A549 (cell line): ENCODE results near the gene UBTD2. TPM values are rescaled to one million over a fixed set of nuclear protein-coding genes. Genes with fewer than 3 reads are reported as not detected.
"Not testable (repeated sequence)": the region's sequence is repeated elsewhere in the genome, so short reads cannot be mapped to it uniquely, and the experiment has no call there.

Experiments
- ATAC-seq, 2 experiments: fragments of 200-7000 bp in 1 of 2; fragments of >200 bp in 1 of 2; cut with Nextera tagmentation in 1 of 2; cut with Tn5 transposase in 1 of 2; 3 replicates each; pipeline versions ENCODE4 v1.8.0 to v1.9.1; 2018 to 2020; ENCODE audit warnings: mild to moderate bottlenecking in 1 of 2, moderate library complexity in 1 of 2
- CTCF ChIA-PET: fragments of 300-600 bp; sonication (Branson Sonifier 250); formaldehyde crosslinking; extraction: SDS; loops from one replicate; lab custom pipeline; 2021; ENCODE audit warnings: antibody characterized with exemption, inconsistent platforms; lab: Yijun Ruan, JAX
- POLR2A ChIA-PET: fragments of 350-600 bp; formaldehyde crosslinking; extraction: SDS; loops from one replicate; lab custom pipeline; 2021; ENCODE audit warnings: antibody characterized with exemption, inconsistent platforms; lab: Yijun Ruan, JAX
- DNase-seq, 2 experiments: peaks; one replicate each; pipeline versions ENCODE4 v3.0.0 to v3.0.0-alpha.2; 2011 to 2016; ENCODE audit warnings: low read depth in 1 of 2, low spot score in 1 of 2
- FAIRE-seq: peaks from 2 replicates; lab custom pipeline; 2011; peaks lifted over from hg19 to GRCh38; lab: Jason Lieb, UNC
- H3K27ac ChIP-seq, 2 experiments: fragments of >200 bp; sonication (Bioruptor Twin); formaldehyde crosslinking; 3 replicates each; pipeline ENCODE4 v1.5.1; 2016 to 2017
- H3K4me1 ChIP-seq: fragments of >200 bp; sonication (Bioruptor Twin); formaldehyde crosslinking; 3 replicates; pipeline ENCODE4 v1.6.1; 2016
- H3K4me2 ChIP-seq: fragments of >200 bp; sonication (Bioruptor Twin); formaldehyde crosslinking; 3 replicates; pipeline ENCODE4 v1.6.1; 2016
- H3K4me3 ChIP-seq: fragments of >200 bp; sonication (Bioruptor Twin); formaldehyde crosslinking; 3 replicates; pipeline ENCODE4 v1.5.1; 2016
- H3K9me3 ChIP-seq: fragments of >200 bp; sonication (Bioruptor Twin); formaldehyde crosslinking; 3 replicates; pipeline ENCODE4 v1.6.1; 2016
- ATOH8 ChIP-seq: fragments of 250-450 bp; sonication (Bioruptor Pico); IDR thresholded peaks from 2 replicates; pipeline ENCODE4 v1.5.0; 2020; ENCODE audit warnings: low read depth, mild to moderate bottlenecking, moderate library complexity
- BHLHE40 ChIP-seq: IDR thresholded peaks from 2 replicates; pipeline ENCODE4 v1.6.1; 2012; ENCODE audit warnings: low read depth, low read length, inconsistent platforms
- CBX8 ChIP-seq: fragments of 200-600 bp; sonication (generic); IDR thresholded peaks from 2 replicates; pipeline ENCODE4 v1.6.1; 2016
- CEBPB ChIP-seq, 2 experiments: fragments of >200 bp in 1 of 2; sonication (Bioruptor Twin) in 1 of 2; formaldehyde crosslinking in 1 of 2; IDR thresholded peaks; 2 replicates each; pipeline ENCODE4 v1.6.1; 2012 to 2016
- CHD2 ChIP-seq: fragments of 150-350 bp; IDR thresholded peaks from 2 replicates; pipeline ENCODE4 v1.6.1; 2014; ENCODE audit warnings: low read length; ENCODE audit not compliant: partially characterized antibody
- CHD4 ChIP-seq: fragments of 200-600 bp; sonication (generic); IDR thresholded peaks from 2 replicates; pipeline ENCODE4 v1.6.1; 2016; ENCODE audit warnings: antibody characterized with exemption, mild to moderate bottlenecking, borderline replicate concordance
- FOXS1 ChIP-seq: fragments of 250-450 bp; sonication (Bioruptor Pico); IDR thresholded peaks from 2 replicates; pipeline ENCODE4 v1.5.0; 2020; ENCODE audit warnings: mild to moderate bottlenecking, moderate library complexity
- HOXB13 ChIP-seq: fragments of 250-450 bp; sonication (Bioruptor Pico); IDR thresholded peaks from 2 replicates; pipeline ENCODE4 v1.5.0; 2020; ENCODE audit warnings: low read depth, mild to moderate bottlenecking, moderate library complexity
- HOXB5 ChIP-seq: fragments of 250-450 bp; sonication (Bioruptor Pico); IDR thresholded peaks from 2 replicates; pipeline ENCODE4 v1.5.0; 2020; ENCODE audit warnings: mild to moderate bottlenecking, moderate library complexity
- JUN ChIP-seq, 2 experiments: fragments of >200 bp; sonication (Bioruptor Twin); formaldehyde crosslinking; IDR thresholded peaks; 2 replicates in 1 of 2; 3 replicates in 1 of 2; pipeline ENCODE4 v1.6.1; 2016 to 2017
- KDM5A ChIP-seq: fragments of 200-600 bp; sonication (generic); IDR thresholded peaks from 2 replicates; pipeline ENCODE4 v1.6.1; 2016; ENCODE audit warnings: antibody characterized with exemption, mild to moderate bottlenecking
- MAFK ChIP-seq: fragments of 450-650 bp; IDR thresholded peaks from 2 replicates; pipeline ENCODE4 v1.6.1; 2014; ENCODE audit not compliant: partially characterized antibody
- MAZ ChIP-seq: fragments of 150-350 bp; IDR thresholded peaks from 2 replicates; pipeline ENCODE4 v1.6.1; 2014; ENCODE audit warnings: antibody characterized with exemption, low read depth, low read length, borderline replicate concordance
- MYC ChIP-seq: IDR thresholded peaks from 2 replicates; pipeline ENCODE4 v1.6.1; 2012; ENCODE audit warnings: mild to moderate bottlenecking, inconsistent platforms, low read length, improper control_type of control experiment, borderline replicate concordance
- POLR2A ChIP-seq: IDR thresholded peaks from 2 replicates; pipeline ENCODE4 v1.6.1; 2012; ENCODE audit warnings: mild to moderate bottlenecking, low read length
- POLR2AphosphoS2 ChIP-seq: conservative IDR thresholded peaks from 2 replicates; pipeline ENCODE4 v1.6.1; 2012; ENCODE audit warnings: low read length, improper control_type of control experiment, inconsistent platforms
- RAD21 ChIP-seq, 2 experiments: fragments of >200 bp in 1 of 2; sonication (Bioruptor Twin) in 1 of 2; formaldehyde crosslinking in 1 of 2; IDR thresholded peaks in 1 of 2; conservative IDR thresholded peaks in 1 of 2; 2 replicates in 1 of 2; 3 replicates in 1 of 2; pipeline ENCODE4 v1.6.1; 2012 to 2018; ENCODE audit warnings: inconsistent platforms in 1 of 2
- RFX5 ChIP-seq: fragments of 450-650 bp; IDR thresholded peaks from 2 replicates; pipeline ENCODE4 v1.7.1; 2014; ENCODE audit warnings: antibody characterized with exemption, mild to moderate bottlenecking, moderate library complexity
- RNF2 ChIP-seq: fragments of 200-600 bp; sonication (generic); IDR thresholded peaks from 2 replicates; pipeline ENCODE4 v1.6.1; 2016; ENCODE audit warnings: low read depth, mild to moderate bottlenecking, antibody characterized with exemption, moderate library complexity, borderline replicate concordance
- SMC3 ChIP-seq: fragments of >200 bp; sonication (Bioruptor Twin); formaldehyde crosslinking; IDR thresholded peaks from 3 replicates; pipeline ENCODE4 v1.6.1; 2018; ENCODE audit warnings: inconsistent platforms
- ZC3H11A ChIP-seq: fragments of 450-650 bp; IDR thresholded peaks from 2 replicates; pipeline ENCODE4 v1.6.1; 2014; ENCODE audit warnings: antibody characterized with exemption, mild to moderate bottlenecking
- ZNF302 ChIP-seq: fragments of 250-450 bp; sonication (Bioruptor Pico); IDR thresholded peaks from 2 replicates; pipeline ENCODE4 v1.9.0; 2021; ENCODE audit warnings: inconsistent platforms, mild to moderate bottlenecking, moderate library complexity
- ZSCAN20 ChIP-seq: fragments of 250-450 bp; sonication (Bioruptor Pico); IDR thresholded peaks from 2 replicates; pipeline ENCODE4 v1.8.0; 2022; ENCODE audit warnings: mild to moderate bottlenecking, moderate library complexity
- WGBS: methylation state at CpG from one replicate; pipeline ENCODE4 v1.1.6; 2017; ENCODE audit errors: missing lambda C conversion rate; 5-methylcytosine and 5-hydroxymethylcytosine counted together
- polyA plus RNA-seq, 4 experiments: library from polyadenylated mRNA; depleted of rRNA in 3 of 4; stranded (reverse); fragments of >200 nt; fragmentation: RNase III in 1 of 4; extraction: RNeasy Plus Mini Kit Qiagen cat#74134 plus additional on column Dnase treatment in 1 of 4; gene quantifications; 2 replicates in 3 of 4; 3 replicates in 1 of 4; pipeline ENCODE4 v1.2.3, GENCODE V29; 2011 to 2017
- TF ChIP-seq, protein P1 (sequence below): fragments of >200 bp; sonication (Bioruptor Twin); formaldehyde crosslinking; IDR thresholded peaks from 2 replicates; pipeline ENCODE4 v1.6.1; 2016
- TF ChIP-seq, protein P2 (sequence below): fragments of 250-450 bp; sonication (Bioruptor Pico); IDR thresholded peaks from 2 replicates; pipeline ENCODE4 v1.5.0; 2021; ENCODE audit warnings: mild to moderate bottlenecking, moderate library complexity, borderline replicate concordance
- TF ChIP-seq, protein P3 (sequence below): fragments of 150-350 bp; IDR thresholded peaks from 2 replicates; pipeline ENCODE4 v1.6.1; 2014; ENCODE audit warnings: low read depth, mild to moderate bottlenecking, low read length

Gene UBTD2
- polyA plus RNA-seq, 2 of the 4 experiments (the other 2 are of a cell fraction), result 16.4 to 20.9 TPM

DNA sequence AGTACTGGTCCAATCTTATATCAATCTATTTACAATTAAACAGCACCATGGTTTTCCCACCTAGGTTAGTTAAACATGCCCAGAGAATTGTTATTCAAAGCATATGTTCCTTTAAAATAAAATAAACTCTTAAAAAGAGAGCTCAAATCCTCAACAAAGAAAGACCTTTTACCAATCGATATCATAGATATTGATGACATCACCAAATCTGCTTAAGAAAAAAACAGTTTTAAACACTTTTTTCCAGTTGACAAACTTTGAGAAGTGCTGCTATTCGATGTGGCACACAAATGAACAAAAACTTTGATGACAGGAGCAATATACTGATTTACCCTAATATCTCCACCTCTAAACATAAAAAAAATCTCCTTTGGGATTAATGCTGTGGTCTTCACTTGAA lies 73.8 kb downstream of the UBTD2 start:
- ATAC-seq (no peak), FAIRE-seq (no peak), DNase-seq (no peak)
- CTCF ChIA-PET, result interaction anchor here (1.2 kb wide), 2 partner anchors 14 to 21 kb away, joined by 3 read pairs; no protein-coding TSS in a partner anchor
- WGBS, result 86% methylated on average over 2 of the region's 2 CpGs
- Histone ChIP-seq H3K4me3 (no peak overlapping the region), H3K4me2 (no peak overlapping the region), H3K4me1 (no peaks in the 10 kb centered on the region), H3K27ac (no peak overlapping the region), H3K9me3 (no peaks in the 10 kb centered on the region)
- POLR2A ChIA-PET, result no interaction called here
- no peak for TF ChIP-seq HOXB5 (CRISPR knock-in tag)
- peak; percentile 26 for TF ChIP-seq MAFK
- TF ChIP-seq ZSCAN20 (CRISPR knock-in tag), result no peak

- H3K4me2 ChIP-seq, result no peak overlapping the region
- H3K27ac ChIP-seq, result no peak overlapping the region
- no peak overlapping the region for H3K4me3 ChIP-seq
- H3K4me1 ChIP-seq, result no peaks in the 10 kb centered on the region
- 84% methylated on average over 3 of the region's 3 CpGs for WGBS
- no peak for FAIRE-seq
- H3K9me3 ChIP-seq, result no peaks in the 10 kb centered on the region
- ChIA-PET CTCF (no interaction called here), POLR2A (no interaction called here)
- DNase-seq, result no peak
- no peak for ATAC-seq
- TF ChIP-seq KDM5A (no peak), ATOH8 (no peak), FOXS1 (CRISPR knock-in tag) (no peak), POLR2A (no peak), RAD21 (conservative IDR thresholded peaks at IDR 0.05 in 1 of 2, IDR thresholded peaks at IDR 0.05 in 1 of 2) (no peak), HOXB13 (CRISPR knock-in tag) (no peak), BHLHE40 (no peak), ZNF302 (CRISPR knock-in tag) (no peak), MAFK (no peak)
- TF ChIP-seq, protein P1, sequence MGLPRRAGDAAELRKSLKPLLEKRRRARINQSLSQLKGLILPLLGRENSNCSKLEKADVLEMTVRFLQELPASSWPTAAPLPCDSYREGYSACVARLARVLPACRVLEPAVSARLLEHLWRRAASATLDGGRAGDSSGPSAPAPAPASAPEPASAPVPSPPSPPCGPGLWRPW, result no peak
- TF ChIP-seq, protein P2, sequence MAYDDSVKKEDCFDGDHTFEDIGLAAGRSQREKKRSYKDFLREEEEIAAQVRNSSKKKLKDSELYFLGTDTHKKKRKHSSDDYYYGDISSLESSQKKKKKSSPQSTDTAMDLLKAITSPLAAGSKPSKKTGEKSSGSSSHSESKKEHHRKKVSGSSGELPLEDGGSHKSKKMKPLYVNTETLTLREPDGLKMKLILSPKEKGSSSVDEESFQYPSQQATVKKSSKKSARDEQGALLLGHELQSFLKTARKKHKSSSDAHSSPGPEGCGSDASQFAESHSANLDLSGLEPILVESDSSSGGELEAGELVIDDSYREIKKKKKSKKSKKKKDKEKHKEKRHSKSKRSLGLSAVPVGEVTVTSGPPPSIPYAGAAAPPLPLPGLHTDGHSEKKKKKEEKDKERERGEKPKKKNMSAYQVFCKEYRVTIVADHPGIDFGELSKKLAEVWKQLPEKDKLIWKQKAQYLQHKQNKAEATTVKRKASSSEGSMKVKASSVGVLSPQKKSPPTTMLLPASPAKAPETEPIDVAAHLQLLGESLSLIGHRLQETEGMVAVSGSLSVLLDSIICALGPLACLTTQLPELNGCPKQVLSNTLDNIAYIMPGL, result no peak
- TF ChIP-seq, protein P3, sequence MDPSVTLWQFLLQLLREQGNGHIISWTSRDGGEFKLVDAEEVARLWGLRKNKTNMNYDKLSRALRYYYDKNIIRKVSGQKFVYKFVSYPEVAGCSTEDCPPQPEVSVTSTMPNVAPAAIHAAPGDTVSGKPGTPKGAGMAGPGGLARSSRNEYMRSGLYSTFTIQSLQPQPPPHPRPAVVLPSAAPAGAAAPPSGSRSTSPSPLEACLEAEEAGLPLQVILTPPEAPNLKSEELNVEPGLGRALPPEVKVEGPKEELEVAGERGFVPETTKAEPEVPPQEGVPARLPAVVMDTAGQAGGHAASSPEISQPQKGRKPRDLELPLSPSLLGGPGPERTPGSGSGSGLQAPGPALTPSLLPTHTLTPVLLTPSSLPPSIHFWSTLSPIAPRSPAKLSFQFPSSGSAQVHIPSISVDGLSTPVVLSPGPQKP, result no peak
Observed at GRCh38 chr5:172207511-172207910, 76.1 kb downstream of the UBTD2 start.

GRCh38 chr5:172205984-172206383 lies 77.6 kb downstream of the UBTD2 start:
- not testable (repeated sequence) for DNase-seq, ATAC-seq, H3K9me3 ChIP-seq, H3K4me3 ChIP-seq, FAIRE-seq, H3K4me2 ChIP-seq
- CTCF ChIA-PET, result interaction anchor here (0.7 to 3.2 kb wide), 2 partner anchors 17 to 237 kb away, joined by 3 to 25 read pairs; partner anchors contain the start of gene STK10
- TF ChIP-seq CEBPB (IDR thresholded peaks at IDR 0.05), result peak in 1 of 2 experiments; percentile 32; a peak in 1 of 4 replicates
- TF ChIP-seq, all 56 proteins: peak for 1; not testable (repeated sequence) for 55
- POLR2A ChIA-PET, H3K27ac ChIP-seq, H3K4me1 ChIP-seq: not testable (repeated sequence)
- WGBS, result 99% methylated on average over 11 of the region's 11 CpGs

GRCh38 chr5:172200476-172200875 lies 83.1 kb downstream of the UBTD2 start:
- ChIA-PET POLR2A (no interaction called here), CTCF (interaction anchor here (0.6 to 5.5 kb wide), 2 partner anchors 11 to 32 kb away, joined by 3 to 49 read pairs; partner anchors contain the start of gene STK10)
- no peak for DNase-seq
- Histone ChIP-seq H3K4me2 (no peak overlapping the region), H3K4me1 (no peaks in the 10 kb centered on the region), H3K27ac (no peak overlapping the region), H3K9me3 (no peaks in the 10 kb centered on the region), H3K4me3 (no peak overlapping the region)
- FAIRE-seq, result no peak
- ATAC-seq, result no peak
- WGBS, result 83% methylated on average over 6 of the region's 6 CpGs
- TF ChIP-seq MYC (no peak), ZC3H11A (no peak), JUN (IDR thresholded peaks at IDR 0.05) (no peak), MAZ (no peak), CHD4 (no peak), SMC3 (no peak), CBX8 (no peak), RFX5 (no peak), HOXB5 (CRISPR knock-in tag) (no peak), ZSCAN20 (CRISPR knock-in tag) (no peak), CHD2 (no peak), RNF2 (no peak), BHLHE40 (no peak), POLR2AphosphoS2 (no peak), ATOH8 (no peak), HOXB13 (CRISPR knock-in tag) (no peak)
